ENCODE measurements around the gene AMPD2.

DNA sequence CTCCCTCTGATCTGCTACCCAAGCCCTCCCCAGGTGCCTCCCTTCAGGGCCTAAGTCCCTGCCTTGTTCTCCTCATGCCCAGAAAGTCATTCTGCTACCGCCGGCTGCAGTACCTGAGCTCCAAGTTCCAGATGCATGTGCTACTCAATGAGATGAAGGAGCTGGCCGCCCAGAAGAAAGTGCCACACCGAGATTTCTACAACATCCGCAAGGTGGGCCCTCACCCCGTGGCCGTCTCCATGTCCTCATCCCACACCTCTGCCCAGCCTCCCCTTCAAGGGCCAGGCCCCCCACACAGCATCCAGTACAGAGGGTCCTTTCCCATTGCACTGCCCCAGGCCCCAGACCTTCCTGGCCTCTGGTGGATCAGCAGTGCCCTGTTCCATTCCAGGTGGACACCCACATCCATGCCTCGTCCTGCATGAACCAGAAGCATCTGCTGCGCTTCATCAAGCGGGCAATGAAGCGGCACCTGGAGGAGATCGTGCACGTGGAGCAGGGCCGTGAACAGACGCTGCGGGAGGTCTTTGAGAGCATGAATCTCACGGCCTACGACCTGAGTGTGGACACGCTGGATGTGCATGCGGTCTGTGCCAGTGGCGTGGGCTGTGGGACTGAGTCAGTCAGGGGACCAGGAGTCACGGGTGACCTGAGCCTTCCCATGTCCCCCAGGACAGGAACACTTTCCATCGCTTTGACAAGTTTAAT lies 8.2 kb downstream of the AMPD2 start:
- TF ChIP-seq, protein P1, sequence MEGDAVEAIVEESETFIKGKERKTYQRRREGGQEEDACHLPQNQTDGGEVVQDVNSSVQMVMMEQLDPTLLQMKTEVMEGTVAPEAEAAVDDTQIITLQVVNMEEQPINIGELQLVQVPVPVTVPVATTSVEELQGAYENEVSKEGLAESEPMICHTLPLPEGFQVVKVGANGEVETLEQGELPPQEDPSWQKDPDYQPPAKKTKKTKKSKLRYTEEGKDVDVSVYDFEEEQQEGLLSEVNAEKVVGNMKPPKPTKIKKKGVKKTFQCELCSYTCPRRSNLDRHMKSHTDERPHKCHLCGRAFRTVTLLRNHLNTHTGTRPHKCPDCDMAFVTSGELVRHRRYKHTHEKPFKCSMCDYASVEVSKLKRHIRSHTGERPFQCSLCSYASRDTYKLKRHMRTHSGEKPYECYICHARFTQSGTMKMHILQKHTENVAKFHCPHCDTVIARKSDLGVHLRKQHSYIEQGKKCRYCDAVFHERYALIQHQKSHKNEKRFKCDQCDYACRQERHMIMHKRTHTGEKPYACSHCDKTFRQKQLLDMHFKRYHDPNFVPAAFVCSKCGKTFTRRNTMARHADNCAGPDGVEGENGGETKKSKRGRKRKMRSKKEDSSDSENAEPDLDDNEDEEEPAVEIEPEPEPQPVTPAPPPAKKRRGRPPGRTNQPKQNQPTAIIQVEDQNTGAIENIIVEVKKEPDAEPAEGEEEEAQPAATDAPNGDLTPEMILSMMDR (IDR thresholded peaks at IDR 0.05): no peak
- TF ChIP-seq TCF7L2 (IDR thresholded peaks at IDR 0.05; ENCODE audit: low read depth, low read length) (no peak), POLR2AphosphoS5 (IDR thresholded peaks at IDR 0.05; ENCODE audit: low read depth, low read length) (no peak)
- TF ChIP-seq, protein P2, sequence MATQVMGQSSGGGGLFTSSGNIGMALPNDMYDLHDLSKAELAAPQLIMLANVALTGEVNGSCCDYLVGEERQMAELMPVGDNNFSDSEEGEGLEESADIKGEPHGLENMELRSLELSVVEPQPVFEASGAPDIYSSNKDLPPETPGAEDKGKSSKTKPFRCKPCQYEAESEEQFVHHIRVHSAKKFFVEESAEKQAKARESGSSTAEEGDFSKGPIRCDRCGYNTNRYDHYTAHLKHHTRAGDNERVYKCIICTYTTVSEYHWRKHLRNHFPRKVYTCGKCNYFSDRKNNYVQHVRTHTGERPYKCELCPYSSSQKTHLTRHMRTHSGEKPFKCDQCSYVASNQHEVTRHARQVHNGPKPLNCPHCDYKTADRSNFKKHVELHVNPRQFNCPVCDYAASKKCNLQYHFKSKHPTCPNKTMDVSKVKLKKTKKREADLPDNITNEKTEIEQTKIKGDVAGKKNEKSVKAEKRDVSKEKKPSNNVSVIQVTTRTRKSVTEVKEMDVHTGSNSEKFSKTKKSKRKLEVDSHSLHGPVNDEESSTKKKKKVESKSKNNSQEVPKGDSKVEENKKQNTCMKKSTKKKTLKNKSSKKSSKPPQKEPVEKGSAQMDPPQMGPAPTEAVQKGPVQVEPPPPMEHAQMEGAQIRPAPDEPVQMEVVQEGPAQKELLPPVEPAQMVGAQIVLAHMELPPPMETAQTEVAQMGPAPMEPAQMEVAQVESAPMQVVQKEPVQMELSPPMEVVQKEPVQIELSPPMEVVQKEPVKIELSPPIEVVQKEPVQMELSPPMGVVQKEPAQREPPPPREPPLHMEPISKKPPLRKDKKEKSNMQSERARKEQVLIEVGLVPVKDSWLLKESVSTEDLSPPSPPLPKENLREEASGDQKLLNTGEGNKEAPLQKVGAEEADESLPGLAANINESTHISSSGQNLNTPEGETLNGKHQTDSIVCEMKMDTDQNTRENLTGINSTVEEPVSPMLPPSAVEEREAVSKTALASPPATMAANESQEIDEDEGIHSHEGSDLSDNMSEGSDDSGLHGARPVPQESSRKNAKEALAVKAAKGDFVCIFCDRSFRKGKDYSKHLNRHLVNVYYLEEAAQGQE (IDR thresholded peaks at IDR 0.05; ENCODE audit: insufficient read depth in 1 of 2, low read depth in 2 of 2, low read length in 1 of 2): no peak
